Ecto neural progenitor cell (in vitro differentiated cells): ENCODE measurements around the gene FTO.

ENCODE experiments used
- DNase-seq: peaks from one replicate; pipeline ENCODE4 v3.0.0-alpha.2; 2018; ENCODE audit warnings: low spot score

The FTO gene

GRCh38 chr16:53711390-53711789, 7.4 kb downstream of the FTO start:
- DNase-seq = no peak

- no peak for DNase-seq
These were observed 8.1 kb downstream of the FTO start for GRCh38 chr16:53712065-53712464.

GRCh38 chr16:53713403-53714204, 9.6 kb downstream of the FTO start:
- no peak for DNase-seq

DNA sequence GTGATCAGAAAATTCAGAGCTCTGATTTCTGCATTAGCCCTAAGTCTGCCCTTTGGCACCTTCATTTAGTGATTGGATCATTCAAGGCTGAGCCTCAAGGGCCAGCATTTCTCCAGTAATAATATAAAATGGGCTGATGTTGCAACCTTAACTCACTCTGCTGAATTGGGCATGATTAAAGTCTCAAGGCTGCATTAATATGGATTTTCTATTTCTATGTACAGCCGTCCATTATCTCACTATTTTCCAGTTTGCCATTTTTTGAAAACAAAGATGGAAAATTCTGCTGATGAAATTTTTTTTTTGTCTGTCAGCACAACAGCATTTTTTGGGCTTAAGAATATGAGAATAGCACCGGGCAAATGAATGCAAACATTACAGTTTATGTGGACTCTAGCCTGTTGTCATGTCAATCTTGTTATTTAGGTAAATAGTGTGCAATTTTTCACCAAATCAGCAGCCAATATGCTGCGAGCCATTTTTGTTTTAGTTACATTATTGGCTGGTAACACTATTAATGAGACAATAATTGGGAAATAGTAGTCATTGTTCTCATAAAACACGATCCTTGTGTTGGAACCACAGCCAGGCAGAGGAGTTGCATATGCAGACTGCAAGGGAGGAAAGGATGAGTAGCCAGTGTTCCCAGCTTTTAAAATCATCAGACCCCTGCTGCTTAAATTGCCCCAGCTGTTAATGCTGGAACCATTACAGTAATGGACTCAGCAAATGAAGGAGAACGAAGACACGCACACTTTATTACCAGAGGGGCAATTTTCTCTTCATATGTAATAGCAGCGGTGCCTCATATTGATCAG, 10.5 kb downstream of the FTO start:
- DNase-seq = no peak

DNA sequence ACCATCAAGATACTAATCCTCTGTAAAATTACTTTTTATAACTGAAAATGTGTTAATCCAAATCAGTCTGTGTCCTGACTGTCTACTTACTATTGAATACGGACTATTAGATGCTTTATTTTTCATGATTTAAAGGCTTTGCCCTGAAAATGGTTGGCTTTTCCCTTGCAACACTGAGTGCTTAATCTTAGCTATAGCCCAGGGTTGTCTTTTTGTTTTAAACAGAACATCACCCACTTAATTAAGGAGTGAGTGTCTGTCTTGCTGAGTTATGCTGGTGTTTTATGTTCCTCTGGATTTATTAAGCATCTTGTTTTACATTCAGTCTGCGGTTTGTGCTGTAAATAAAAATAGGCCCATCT, 11.0 kb downstream of the FTO start:
- DNase-seq = no peak

DNA sequence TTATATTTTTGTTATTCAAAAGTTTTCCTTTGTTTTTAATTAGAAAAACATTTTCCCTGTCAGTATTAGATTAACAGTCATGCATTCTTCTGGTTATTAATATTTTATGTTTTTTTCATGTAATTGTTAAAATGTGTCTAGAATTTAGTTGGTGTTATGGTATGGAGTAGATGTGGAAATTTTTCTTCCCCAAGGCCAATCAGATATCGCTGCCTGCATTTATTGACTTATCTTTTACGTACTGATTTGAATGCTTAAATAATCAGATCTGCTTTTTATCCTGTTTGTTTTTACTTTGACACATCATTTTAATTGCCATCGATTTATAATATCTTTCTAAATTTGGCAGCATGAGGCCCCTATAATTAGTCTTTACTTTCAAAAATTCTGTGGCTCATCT, 13.6 kb downstream of the FTO start:
- DNase-seq = no peak

- DNase-seq = no peak
These were observed 17.1 kb downstream of the FTO start for GRCh38 chr16:53721017-53721416.

GRCh38 chr16:53726625-53727024, 22.7 kb downstream of the FTO start:
- DNase-seq = peak; percentile 60

- DNase-seq = no peak
These were observed 26.7 kb downstream of the FTO start for GRCh38 chr16:53730693-53731092.

DNA sequence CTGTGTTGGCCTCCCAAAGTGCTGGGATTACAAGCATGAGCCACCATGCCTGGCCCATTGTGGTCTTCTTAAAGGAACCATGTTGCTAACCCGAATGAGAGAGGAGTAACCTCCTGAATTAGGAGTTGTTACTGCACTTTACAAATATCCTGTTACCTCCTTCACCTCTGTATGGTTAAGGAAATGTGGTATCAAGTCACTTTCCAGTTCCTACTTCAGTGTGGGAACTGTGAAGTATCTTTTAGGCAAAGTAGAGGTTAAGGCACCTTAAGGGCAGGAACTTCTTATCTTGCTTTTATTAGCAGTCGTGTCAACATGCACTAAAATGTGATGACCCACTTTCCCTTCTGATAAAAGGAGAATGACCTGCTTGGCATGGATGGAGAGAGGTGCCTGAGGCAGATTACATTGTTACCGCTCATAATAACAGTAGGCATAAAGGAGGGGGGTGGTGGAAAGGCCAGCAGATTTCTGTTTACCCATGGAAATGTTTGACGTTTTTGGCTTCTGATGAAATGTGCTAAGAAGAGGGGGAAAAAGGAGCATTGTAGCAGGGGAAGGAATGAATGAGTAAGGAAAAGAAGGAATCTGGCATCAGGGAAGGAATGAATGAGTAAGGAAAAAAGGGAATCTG, 28.5 kb downstream of the FTO start:
- no peak for DNase-seq

DNA sequence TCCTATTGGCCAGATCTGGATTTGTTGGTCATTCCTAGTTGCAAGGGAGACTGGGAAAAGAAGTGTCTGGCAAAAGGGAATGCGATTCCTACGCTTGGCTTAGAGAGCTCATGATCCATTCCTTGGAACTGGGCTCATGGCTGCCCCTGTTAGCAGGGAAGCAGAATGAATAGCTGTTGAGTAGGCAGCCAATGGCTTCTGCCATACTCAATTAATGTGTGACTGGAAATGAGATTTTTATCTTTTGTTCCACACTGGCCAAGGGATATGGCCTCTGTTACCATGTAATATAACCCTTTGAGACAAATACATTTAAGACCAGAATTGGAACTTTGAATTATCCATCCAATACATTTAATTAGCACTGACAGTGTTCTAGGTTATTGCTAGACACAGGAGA, 31.0 kb downstream of the FTO start:
- no peak for DNase-seq

GRCh38 chr16:53736297-53736696, 32.3 kb downstream of the FTO start:
- DNase-seq = no peak

GRCh38 chr16:53737552-53737951, 33.6 kb downstream of the FTO start:
- DNase-seq = no peak

DNA sequence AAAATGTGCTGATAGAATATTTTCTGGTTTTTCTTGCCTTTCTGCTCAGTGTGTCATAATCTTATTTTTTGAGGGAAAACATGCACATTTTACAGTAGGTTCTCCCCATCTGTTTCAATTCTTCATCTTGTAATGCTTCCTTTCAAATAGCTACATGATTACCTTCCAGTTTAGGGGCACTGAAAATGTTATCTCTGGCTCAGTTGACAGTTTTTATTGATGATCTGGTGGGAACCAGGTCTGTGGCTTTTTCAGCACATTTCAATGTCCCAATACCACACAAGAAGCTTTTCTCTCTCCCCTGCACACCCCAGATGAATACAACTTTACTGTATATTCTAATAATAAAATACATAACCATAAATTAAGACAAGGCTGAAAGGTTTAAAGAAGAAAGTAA, 36.5 kb downstream of the FTO start:
- no peak for DNase-seq

DNA sequence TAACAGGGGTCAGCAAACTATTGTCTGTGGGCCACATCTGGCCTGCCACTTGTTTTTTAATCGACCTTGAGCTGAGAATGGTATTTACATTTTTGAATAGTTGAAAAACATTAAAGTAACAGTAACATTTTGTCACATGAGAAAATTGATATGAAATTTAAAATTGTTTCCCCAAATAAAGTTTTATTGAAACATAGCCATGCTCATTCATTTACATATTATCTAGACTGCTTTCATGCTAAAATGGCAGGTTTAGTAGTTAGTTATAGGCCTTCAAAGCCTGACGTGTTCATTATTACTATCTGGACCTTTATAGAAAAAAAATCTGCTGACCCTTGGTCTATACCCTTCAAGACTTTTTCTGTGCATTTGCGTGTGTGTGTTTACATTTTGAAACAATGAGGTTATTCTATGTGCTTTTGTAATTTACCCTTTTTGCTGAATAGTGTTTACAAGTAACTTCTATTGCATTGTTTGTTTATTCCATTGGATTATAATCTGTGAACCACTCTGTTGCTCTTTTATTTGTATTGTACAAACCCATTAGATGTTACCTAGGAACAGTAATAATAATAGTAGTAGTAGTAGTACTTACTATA, 37.1 kb downstream of the FTO start:
- no peak for DNase-seq

DNA sequence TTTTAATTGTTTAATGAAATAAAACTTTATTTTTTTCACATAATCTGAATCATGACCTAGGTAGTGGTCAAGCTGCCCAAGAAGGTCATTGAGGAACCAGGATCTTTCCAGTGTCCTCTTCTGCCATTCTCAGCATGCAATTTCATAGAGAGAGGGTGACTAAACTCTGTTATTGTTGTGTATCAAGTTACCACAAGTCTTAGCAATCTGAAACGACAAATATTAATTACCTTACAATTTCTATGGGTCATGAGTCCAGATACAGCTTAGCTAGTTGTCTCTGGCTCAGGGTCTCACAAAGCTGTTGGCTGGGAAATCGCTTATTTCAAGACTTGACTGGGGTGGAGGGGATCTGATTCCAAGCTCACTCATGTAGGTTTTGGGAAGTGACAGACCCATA, 37.6 kb downstream of the FTO start:
- DNase-seq = no peak

- DNase-seq = no peak
These were observed 39.2 kb downstream of the FTO start for GRCh38 chr16:53743149-53743566.

GRCh38 chr16:53744449-53744848, 40.5 kb downstream of the FTO start:
- DNase-seq = no peak

GRCh38 chr16:53745086-53745485, 41.1 kb downstream of the FTO start:
- DNase-seq = no peak

- DNase-seq = no peak
These were observed 41.9 kb downstream of the FTO start for GRCh38 chr16:53745753-53746266.

DNA sequence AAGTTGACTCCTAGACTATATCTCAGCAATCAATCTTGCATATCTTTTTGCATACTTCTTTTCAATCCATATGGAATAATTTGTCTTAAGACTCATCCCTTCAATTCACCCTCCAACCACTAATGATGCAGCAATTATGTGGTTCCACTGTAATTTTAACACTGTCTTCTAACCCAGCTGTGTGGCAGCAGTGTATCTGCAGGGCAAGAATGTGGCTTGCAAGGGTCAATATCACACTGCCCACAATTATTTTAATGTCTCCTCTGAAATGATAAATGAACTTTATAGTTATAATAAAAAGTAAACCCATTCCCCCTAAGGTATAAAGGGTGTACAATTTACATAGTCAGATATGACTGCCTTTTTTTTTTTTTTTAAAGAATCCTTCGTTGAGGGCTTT, 48.6 kb downstream of the FTO start:
- no peak for DNase-seq

DNA sequence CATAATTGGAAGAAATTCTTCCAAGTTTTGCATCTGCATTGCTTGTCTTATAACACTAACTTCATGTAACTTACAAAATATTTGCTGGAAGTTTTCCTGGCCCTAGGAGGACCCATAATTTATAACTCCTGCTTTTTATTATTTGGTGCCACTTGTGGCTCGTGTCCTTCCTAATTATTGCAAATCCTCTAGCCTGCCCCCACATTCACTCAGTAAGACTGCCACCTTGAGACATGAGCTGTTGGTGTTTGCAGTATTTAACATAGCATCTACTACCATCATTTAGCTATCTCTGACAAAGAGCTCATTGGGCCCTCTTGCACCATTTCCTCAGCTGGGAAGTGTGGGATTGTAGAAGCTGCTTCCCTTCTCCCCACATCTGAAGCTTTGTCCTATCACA, 49.5 kb downstream of the FTO start:
- no peak for DNase-seq
